Fibroblast of pulmonary artery (primary cell): Measurements from ENCODE around the gene ZNF469.
"Not testable (repeated sequence)": the region's sequence is repeated elsewhere in the genome, so short reads cannot be mapped to it uniquely, and the experiment has no call there.

Source experiments
- DNase-seq: peaks from one replicate; pipeline ENCODE4 v3.0.0-alpha.2; 2010; ENCODE audit warnings: low read depth
- H3K4me3 ChIP-seq: replicated peaks from 2 replicates; pipeline ENCODE4 v1.5.1; 2011; ENCODE audit warnings: low read depth, mild to moderate bottlenecking, control low read depth, low read length, moderate library complexity
- TF ChIP-seq, protein P1 (sequence below): IDR thresholded peaks from 2 replicates; pipeline ENCODE4 v1.5.1; 2011; ENCODE audit warnings: mild to moderate bottlenecking, control low read depth, low read length, inconsistent platforms; ENCODE audit errors: missing control alignments

Gene ZNF469

DNA sequence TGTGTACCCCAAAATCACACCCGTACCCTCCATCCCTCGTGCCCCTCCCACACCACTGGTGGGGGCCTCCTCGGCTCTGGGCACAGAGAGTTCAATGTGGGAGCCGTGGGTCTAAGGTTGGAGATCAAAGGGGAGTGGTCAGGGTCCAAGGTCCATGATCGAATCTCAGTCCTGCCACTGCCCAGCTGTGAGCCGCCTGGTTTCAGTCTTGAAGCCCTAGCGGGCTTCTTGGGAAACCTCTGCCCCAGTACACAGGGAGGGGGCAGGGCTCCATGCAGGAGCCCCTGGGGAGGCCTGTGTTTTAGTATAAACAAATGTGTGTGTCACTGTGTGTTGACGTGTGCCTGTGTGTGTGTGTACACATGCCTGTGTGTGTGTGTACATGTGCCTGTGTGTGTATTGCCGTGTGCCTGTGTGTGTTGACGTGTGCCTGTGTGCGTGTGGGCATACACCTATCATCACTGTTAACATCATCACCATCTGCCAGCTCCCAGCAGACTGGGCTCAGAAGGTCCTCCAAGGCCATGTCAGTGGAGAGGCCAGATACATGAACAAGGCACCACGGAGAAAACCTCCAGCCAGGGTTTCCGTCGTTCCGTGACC, 26.5 kb upstream of the ZNF469 start:
- no peak overlapping the region for H3K4me3 ChIP-seq
- DNase-seq = no peak
- TF ChIP-seq, protein P1, sequence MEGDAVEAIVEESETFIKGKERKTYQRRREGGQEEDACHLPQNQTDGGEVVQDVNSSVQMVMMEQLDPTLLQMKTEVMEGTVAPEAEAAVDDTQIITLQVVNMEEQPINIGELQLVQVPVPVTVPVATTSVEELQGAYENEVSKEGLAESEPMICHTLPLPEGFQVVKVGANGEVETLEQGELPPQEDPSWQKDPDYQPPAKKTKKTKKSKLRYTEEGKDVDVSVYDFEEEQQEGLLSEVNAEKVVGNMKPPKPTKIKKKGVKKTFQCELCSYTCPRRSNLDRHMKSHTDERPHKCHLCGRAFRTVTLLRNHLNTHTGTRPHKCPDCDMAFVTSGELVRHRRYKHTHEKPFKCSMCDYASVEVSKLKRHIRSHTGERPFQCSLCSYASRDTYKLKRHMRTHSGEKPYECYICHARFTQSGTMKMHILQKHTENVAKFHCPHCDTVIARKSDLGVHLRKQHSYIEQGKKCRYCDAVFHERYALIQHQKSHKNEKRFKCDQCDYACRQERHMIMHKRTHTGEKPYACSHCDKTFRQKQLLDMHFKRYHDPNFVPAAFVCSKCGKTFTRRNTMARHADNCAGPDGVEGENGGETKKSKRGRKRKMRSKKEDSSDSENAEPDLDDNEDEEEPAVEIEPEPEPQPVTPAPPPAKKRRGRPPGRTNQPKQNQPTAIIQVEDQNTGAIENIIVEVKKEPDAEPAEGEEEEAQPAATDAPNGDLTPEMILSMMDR = no peak

DNA sequence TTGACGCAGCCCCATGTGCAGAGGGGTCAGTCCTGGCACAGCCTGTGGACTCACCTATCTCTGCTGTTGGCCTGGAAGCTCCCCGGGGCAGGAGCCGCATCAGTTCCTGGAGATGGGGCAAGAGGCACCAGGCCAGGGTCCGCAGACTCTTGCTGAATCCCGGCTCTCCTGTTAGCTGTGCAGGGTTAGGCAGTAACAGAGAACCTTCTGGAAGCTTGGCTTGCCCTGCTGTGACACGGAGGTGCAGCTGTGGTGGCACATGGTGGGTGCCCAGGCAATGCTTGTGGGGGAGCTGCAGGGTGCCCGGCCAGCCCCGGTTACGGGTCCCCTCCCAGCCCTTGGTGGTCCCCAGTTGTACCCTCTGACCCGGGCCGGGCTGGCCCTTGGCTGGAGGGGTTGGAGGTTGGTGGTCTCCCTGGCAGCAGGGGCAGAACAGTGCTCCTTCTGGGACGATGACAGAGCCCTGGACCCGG, 26.0 kb upstream of the ZNF469 start:
- no peak for DNase-seq
- no peak overlapping the region for H3K4me3 ChIP-seq
- TF ChIP-seq, protein P1 = no peak

DNA sequence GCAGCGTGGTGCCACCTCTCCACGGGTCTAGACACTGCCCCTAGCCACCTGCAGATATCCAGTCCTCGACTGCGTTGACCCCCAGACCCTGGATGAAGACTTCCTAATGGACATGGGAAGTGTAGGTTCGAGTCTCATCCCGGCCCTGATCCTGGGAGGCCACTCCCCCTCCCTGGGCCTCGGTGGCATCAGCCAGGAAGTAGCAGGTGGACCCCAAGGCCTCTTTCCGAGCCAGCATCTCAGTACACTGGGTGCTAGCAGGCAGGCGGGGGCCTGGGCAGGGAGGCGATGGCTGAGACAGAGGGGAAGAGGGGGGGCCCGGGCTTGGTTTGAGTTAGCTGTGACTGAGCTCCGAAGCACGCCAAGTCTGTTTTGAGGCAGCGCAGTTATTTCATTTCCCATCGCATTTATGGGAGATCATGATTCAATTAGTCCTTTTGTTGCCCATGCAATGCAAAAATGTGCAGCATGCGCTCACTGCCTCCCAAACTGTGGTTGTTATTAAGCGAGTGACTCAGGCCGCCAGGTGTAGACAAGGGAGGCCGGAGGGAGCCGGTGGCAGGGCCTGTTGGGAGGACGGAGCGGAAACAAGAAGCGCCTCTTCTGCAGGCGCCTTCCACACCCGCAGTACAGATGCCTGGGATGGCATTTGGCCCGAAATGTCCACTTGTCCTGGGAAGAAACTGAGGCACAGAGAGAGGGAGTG, 25.3 kb upstream of the ZNF469 start:
- H3K4me3 ChIP-seq = no peak overlapping the region
- TF ChIP-seq, protein P1 = no peak
- DNase-seq = no peak

DNA sequence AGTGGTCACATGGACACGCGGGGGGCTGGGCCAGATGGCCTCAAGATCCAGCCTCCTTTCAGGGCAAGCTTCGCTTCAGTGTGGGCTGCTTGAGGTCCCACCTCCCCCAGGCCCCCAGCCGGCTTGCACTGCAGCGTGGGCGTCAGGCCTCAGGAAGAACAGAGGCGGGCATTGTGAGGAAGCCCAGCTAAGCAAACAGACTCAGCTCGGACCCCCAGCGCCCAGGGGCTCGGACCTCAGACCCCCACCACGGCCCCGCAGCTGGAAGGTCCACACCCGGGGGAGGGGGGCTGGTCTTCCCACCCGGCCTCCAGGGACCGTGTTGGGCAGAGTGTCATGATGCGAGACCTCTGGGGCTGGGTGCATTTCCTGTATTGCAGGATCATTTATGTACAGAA, 24.7 kb upstream of the ZNF469 start:
- DNase-seq = no peak
- TF ChIP-seq, protein P1 = no peak
- H3K4me3 ChIP-seq = no peak overlapping the region

DNA sequence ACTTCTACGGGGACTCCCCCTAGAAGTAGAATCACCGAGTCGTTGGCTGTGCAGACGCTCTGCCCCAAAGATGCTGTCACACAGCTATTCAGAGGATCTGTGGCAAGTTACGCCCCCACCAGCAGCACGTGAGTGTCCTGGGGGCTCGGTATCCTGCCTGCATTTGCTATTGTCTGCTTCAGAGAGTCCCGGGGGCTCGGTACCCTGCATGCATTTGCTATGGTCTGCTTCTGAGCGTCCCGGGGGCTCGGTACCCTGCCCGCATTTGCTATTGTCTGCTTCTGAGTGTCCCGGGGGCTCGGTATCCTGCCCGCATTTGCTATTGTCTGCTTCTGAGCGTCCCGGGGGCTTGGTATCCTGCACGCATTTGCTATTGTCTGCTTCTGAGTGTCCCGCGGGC, 23.8 kb upstream of the ZNF469 start:
- H3K4me3 ChIP-seq = no peak overlapping the region
- no peak for DNase-seq
- TF ChIP-seq, protein P1 = no peak

DNA sequence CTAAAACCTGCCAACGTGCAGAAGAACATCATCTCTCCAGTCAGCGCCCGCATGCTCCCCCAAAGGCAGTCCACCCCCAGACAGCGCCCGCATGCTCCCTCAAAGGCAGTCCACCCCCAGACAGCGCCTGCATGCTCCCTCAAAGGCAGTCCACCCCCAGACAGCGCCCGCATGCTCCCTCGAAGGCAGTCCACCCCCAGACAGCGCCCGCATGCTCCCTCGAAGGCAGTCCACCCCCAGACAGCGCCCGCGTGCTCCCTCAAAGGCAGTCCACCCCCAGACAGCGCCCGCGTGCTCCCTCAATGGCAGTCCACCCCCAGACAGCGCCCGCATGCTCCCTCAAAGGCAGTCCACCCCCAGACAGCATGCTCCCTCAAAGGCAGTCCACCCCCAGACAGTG, 22.4 kb upstream of the ZNF469 start:
- not testable (repeated sequence) for DNase-seq, H3K4me3 ChIP-seq

DNA sequence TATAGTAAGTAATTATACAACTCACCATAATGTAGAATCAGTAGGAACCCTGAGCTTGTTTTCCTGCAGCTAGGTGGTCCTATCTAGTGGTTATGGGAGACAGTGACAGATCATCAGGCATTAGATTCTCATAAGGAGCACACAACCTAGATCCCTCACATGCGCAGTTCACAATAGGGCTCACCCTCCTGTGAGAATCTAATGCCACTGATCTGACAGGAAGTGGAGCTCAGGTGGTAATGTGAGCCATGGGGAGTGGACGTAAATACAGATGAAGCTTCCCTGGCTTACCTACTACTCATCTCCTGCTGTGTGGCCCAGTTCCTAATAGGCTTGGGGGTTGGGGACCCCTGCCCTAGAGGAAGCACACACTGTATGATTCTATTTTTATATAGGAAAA, 21.8 kb upstream of the ZNF469 start:
- no peak for DNase-seq
- TF ChIP-seq, protein P1 = no peak
- no peak overlapping the region for H3K4me3 ChIP-seq
